ENCODE measurements around the gene P2RX2.
"Not testable (repeated sequence)": the region's sequence is repeated elsewhere in the genome, so short reads cannot be mapped to it uniquely, and the experiment has no call there.

Gene P2RX2

GRCh38 chr12:132583736-132584135 lies 34.8 kb upstream of the P2RX2 start:
- no peak for DNase-seq (ENCODE audit: low read depth in 3 of 3)

- DNase-seq (ENCODE audit: low read depth in 3 of 3), result no peak
These were observed 34.1 kb upstream of the P2RX2 start for GRCh38 chr12:132584429-132584828.

- no peak for DNase-seq (ENCODE audit: low read depth in 3 of 3)
These were observed 33.4 kb upstream of the P2RX2 start for GRCh38 chr12:132585177-132585576.

- no peak for DNase-seq (ENCODE audit: low read depth in 3 of 3)
These were observed 31.6 kb upstream of the P2RX2 start for GRCh38 chr12:132586929-132587328.

GRCh38 chr12:132587781-132588180 lies 30.8 kb upstream of the P2RX2 start:
- DNase-seq (ENCODE audit: low read depth in 3 of 3), result no peak

- DNase-seq (ENCODE audit: low read depth in 3 of 3), result no peak
These were observed 30.3 kb upstream of the P2RX2 start for GRCh38 chr12:132588319-132588718.

GRCh38 chr12:132588821-132589669 lies 29.5 kb upstream of the P2RX2 start:
- no peak for DNase-seq (ENCODE audit: low read depth in 3 of 3)

- no peak for DNase-seq (ENCODE audit: low read depth in 3 of 3)
These were observed 27.3 kb upstream of the P2RX2 start for GRCh38 chr12:132591107-132591935.

GRCh38 chr12:132592282-132592970 lies 26.1 kb upstream of the P2RX2 start:
- DNase-seq (ENCODE audit: low read depth in 3 of 3), result no peak

GRCh38 chr12:132593071-132593470 lies 25.5 kb upstream of the P2RX2 start:
- no peak for DNase-seq (ENCODE audit: low read depth in 3 of 3)

GRCh38 chr12:132593521-132593920 lies 25.1 kb upstream of the P2RX2 start:
- DNase-seq (ENCODE audit: low read depth in 3 of 3), result no peak

GRCh38 chr12:132593938-132594358 lies 24.6 kb upstream of the P2RX2 start:
- DNase-seq (ENCODE audit: low read depth in 3 of 3), result peak in 1 of 3 donors; percentile 18

- DNase-seq (ENCODE audit: low read depth in 3 of 3), result no peak
These were observed 23.4 kb upstream of the P2RX2 start for GRCh38 chr12:132595183-132595582.

- DNase-seq (ENCODE audit: low read depth in 3 of 3), result no peak
These were observed 22.6 kb upstream of the P2RX2 start for GRCh38 chr12:132596016-132596415.

GRCh38 chr12:132597333-132598316 lies 21.0 kb upstream of the P2RX2 start:
- DNase-seq (ENCODE audit: low read depth in 3 of 3), result no peak

- not testable (repeated sequence) for DNase-seq (ENCODE audit: low read depth in 3 of 3)
These were observed 19.1 kb upstream of the P2RX2 start for GRCh38 chr12:132599502-132599901.

GRCh38 chr12:132600048-132601032 lies 18.2 kb upstream of the P2RX2 start:
- DNase-seq (ENCODE audit: low read depth in 3 of 3), result no peak

GRCh38 chr12:132601171-132601883 lies 17.2 kb upstream of the P2RX2 start:
- no peak for DNase-seq (ENCODE audit: low read depth in 3 of 3)
